Upper lobe of left lung (tissue), 6 donors: ENCODE measurements around the gene MYBPH. TPM values are rescaled to one million over a fixed set of nuclear protein-coding genes. Genes with fewer than 3 reads are reported as not detected.

Source experiments
- ATAC-seq, 2 donors: fragments of 200-7000 bp; cut with Tn5 transposase; one replicate each; pipeline ENCODE4 v1.9.1; 2022; ENCODE audit warnings: mild to moderate bottlenecking in 2 of 2, moderate library complexity in 2 of 2; ENCODE audit not compliant: low FRiP score in 2 of 2
- DNase-seq, 2 donors: peaks; one replicate each; pipeline ENCODE4 v3.0.0-alpha.2; 2019 to 2020
- H3K27ac ChIP-seq, 4 donors: fragments of 200-600 bp; sonication (generic); one replicate each; pipeline ENCODE4 v1.5.1; 2016 to 2019
- H3K27me3 ChIP-seq, 4 donors: fragments of 200-600 bp; sonication (generic); one replicate each; pipeline ENCODE4 v1.5.1; 2017 to 2019
- H3K36me3 ChIP-seq, 4 donors: fragments of 200-600 bp; sonication (generic); one replicate each; pipeline ENCODE4 v1.5.1; 2016 to 2019
- H3K4me1 ChIP-seq, 4 donors: fragments of 200-600 bp; sonication (generic); one replicate each; pipeline ENCODE4 v1.5.1; 2018 to 2019
- H3K4me3 ChIP-seq, 4 donors: fragments of 200-600 bp; sonication (generic); one replicate each; pipeline ENCODE4 v1.5.1; 2017 to 2019; ENCODE audit warnings: mild to moderate bottlenecking in 2 of 4, moderate library complexity in 1 of 4
- H3K9me3 ChIP-seq, 4 donors: fragments of 200-600 bp; sonication (generic); one replicate each; pipeline ENCODE4 v1.5.1; 2018 to 2019
- EP300 ChIP-seq, 4 donors: sonication (generic); formaldehyde crosslinking; IDR thresholded peaks; one replicate each; pipeline ENCODE4 v1.5.1; 2017; ENCODE audit warnings: antibody characterized with exemption in 4 of 4, control low read depth in 2 of 4
- POLR2A ChIP-seq, 4 donors: fragments of 450-650 bp; IDR thresholded peaks; one replicate each; pipeline ENCODE4 v1.5.1; 2016 to 2017; ENCODE audit warnings: antibody characterized with exemption in 4 of 4, mild to moderate bottlenecking in 2 of 4
- POLR2AphosphoS5 ChIP-seq, 2 donors: sonication (generic); formaldehyde crosslinking; IDR thresholded peaks; one replicate each; pipeline ENCODE4 v1.5.1; 2017; ENCODE audit warnings: antibody characterized with exemption in 2 of 2
- WGBS, 2 donors: methylation state at CpG; one replicate each; pipeline ENCODE4 v1.1.5; 2017 to 2018; 5-methylcytosine and 5-hydroxymethylcytosine counted together
- total RNA-seq, 6 donors: library from RNA; depleted of rRNA in 4 of 6; stranded (reverse); fragments of >200 nt in 4 of 6; gene quantifications; one replicate each; pipeline versions ENCODE4 v1.1.0 to v1.2.1, GENCODE V29; 2016 to 2021
- TF ChIP-seq, protein P1 (sequence below), 6 experiments: fragments of 450-650 bp in 4 of 6; fragments of 200-600 bp in 2 of 6; sonication (generic) in 2 of 6; IDR thresholded peaks; one replicate each; pipeline ENCODE4 v1.5.1; 2016 to 2019; ENCODE audit warnings: antibody characterized with exemption in 6 of 6
- donor health status: DM: no; HTN: no; CAD: no; lungs with moderate emphysema.
- donor health status: DM: no; HTN: yes; CAD: no; lungs with severe emphysema.

The MYBPH gene
- total RNA-seq, 6 donors from 2014 or later = 0.13 to 0.39 (median 0.15) TPM; not detected in 3

DNA sequence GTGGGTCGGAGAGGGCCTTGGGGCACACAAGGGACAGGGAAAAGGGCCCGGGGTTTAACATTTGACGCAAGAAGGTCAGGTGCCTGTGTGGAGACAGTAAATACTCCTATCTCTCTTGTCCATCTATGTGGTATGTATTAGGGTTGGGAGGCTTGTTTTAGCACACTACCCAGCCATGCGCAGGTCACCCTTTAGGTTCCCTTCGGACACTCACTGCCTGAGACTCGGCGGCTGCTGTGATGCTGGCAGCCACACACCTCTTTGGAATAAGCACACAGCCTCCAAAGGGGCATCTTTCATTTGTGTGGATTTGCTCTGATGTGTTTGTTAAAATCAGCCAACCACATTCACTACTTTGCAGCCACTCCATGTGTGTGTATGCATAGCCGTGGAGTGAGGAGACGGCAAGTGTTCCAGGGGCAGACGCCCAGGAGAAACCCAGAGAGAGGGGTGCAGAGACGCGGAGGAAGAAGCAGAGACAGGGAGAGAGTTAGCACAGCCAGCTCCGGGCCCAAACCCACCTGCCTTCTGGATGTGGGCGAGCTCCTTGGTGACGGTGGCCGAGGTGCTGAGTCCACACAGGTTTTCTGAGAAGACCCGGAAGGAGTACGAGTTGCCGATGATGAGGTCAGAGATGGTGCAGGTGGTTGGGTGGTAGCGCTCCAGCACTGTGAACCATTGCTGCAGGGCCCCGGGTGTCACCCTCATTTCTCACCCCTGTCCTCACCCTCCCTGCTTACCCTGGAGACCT lies 5.7 kb downstream of the MYBPH start:
- H3K4me1 ChIP-seq = peaks cover 0 to 5% (median 0%) of the 10 kb centered on the region in 4 donors
- DNase-seq = no peak
- H3K4me3 ChIP-seq = no peak overlapping the region
- ATAC-seq = no peak
- WGBS, 2 donors = 87% methylated on average over 21 of the region's 21 CpGs
- no peaks in the 10 kb centered on the region for H3K9me3 ChIP-seq
- H3K27me3 ChIP-seq = no peaks in the 10 kb centered on the region
- TF ChIP-seq, protein P1, sequence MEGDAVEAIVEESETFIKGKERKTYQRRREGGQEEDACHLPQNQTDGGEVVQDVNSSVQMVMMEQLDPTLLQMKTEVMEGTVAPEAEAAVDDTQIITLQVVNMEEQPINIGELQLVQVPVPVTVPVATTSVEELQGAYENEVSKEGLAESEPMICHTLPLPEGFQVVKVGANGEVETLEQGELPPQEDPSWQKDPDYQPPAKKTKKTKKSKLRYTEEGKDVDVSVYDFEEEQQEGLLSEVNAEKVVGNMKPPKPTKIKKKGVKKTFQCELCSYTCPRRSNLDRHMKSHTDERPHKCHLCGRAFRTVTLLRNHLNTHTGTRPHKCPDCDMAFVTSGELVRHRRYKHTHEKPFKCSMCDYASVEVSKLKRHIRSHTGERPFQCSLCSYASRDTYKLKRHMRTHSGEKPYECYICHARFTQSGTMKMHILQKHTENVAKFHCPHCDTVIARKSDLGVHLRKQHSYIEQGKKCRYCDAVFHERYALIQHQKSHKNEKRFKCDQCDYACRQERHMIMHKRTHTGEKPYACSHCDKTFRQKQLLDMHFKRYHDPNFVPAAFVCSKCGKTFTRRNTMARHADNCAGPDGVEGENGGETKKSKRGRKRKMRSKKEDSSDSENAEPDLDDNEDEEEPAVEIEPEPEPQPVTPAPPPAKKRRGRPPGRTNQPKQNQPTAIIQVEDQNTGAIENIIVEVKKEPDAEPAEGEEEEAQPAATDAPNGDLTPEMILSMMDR (IDR thresholded peaks at IDR 0.05) = no peak
- TF ChIP-seq POLR2A (IDR thresholded peaks at IDR 0.05) = no peak
- no peaks in the 10 kb centered on the region for H3K36me3 ChIP-seq
- no peak overlapping the region for H3K27ac ChIP-seq

DNA sequence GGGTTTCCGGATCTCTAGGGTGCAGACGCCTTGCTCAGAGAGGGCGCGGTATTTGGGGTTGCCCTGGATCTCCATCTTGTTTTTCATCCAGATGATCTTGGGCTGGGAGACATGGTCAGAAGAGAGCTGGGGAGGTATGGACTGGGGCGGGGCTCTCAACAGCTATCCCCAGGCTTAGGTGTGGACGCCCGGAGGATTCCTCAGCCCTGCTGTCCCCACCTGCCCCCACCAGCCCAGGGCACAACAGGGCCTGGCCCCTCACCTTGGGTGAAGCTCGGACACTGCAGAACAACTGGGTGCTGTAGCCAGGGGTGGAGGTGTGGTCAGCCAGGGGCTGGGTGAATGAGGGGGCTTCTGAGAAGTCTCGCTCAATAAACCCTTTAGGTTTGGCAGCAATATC lies 6.6 kb downstream of the MYBPH start:
- H3K27ac ChIP-seq = no peak overlapping the region
- TF ChIP-seq, protein P1 (IDR thresholded peaks at IDR 0.05) = no peak
- TF ChIP-seq POLR2A (IDR thresholded peaks at IDR 0.05) (no peak), EP300 (IDR thresholded peaks at IDR 0.05) (no peak), POLR2AphosphoS5 (IDR thresholded peaks at IDR 0.05) (no peak)
- WGBS, 2 donors = 94 to 95% methylated on average over 7 to 9 of the region's 9 CpGs
- H3K36me3 ChIP-seq = no peaks in the 10 kb centered on the region
- DNase-seq (no peak), ATAC-seq (no peak)
- no peaks in the 10 kb centered on the region for H3K9me3 ChIP-seq
- no peak overlapping the region for H3K4me3 ChIP-seq
- H3K4me1 ChIP-seq = peaks cover 0 to 5% (median 0%) of the 10 kb centered on the region in 4 donors
- no peaks in the 10 kb centered on the region for H3K27me3 ChIP-seq

DNA sequence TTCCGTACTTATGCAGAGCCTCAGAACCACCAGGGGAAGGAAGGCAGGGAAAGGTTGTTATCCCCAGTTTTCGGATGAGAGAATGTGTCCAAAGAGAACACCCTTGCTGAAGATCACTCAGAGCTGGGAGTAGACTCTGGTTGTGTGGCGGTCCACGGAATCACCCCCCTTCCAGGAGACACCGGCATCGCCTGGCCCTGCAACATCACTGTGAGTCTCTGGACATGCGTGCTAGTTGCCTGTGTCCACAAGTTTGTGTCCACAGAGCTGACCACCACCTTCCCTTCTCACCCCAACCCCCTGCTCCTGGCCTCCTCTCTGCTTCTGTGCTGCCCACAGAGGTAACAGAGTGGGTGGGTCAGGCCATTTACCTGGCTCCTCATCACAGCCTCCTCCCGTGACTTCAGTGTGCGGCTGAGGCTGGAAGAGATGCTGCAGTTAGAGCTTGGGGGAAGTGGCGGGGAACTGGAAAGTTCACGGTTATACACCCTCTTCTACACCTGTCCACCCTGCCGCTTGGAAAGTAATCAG lies 7.3 kb downstream of the MYBPH start:
- no peak overlapping the region for H3K4me3 ChIP-seq
- 91 to 95% methylated on average over 5 to 12 of the region's 12 CpGs for WGBS, 2 donors
- ATAC-seq = no peak
- TF ChIP-seq EP300 (IDR thresholded peaks at IDR 0.05) = no peak
- TF ChIP-seq POLR2A (IDR thresholded peaks at IDR 0.05) = no peak
- no peak for TF ChIP-seq POLR2AphosphoS5 (IDR thresholded peaks at IDR 0.05)
- TF ChIP-seq, protein P1 (IDR thresholded peaks at IDR 0.05) = no peak
- H3K36me3 ChIP-seq = no peaks in the 10 kb centered on the region
- DNase-seq = no peak
- no peaks in the 10 kb centered on the region for H3K9me3 ChIP-seq
- H3K4me1 ChIP-seq = peaks cover 0 to 5% (median 0%) of the 10 kb centered on the region in 4 donors
- H3K27me3 ChIP-seq = no peaks in the 10 kb centered on the region
- H3K27ac ChIP-seq = no peak overlapping the region

GRCh38 chr1:203167913-203168200 lies 7.8 kb downstream of the MYBPH start:
- Histone ChIP-seq H3K36me3 (no peaks in the 10 kb centered on the region), H3K27ac (no peak overlapping the region), H3K9me3 (no peaks in the 10 kb centered on the region), H3K4me1 (peaks cover 0 to 5% (median 0%) of the 10 kb centered on the region in 4 donors), H3K4me3 (no peak overlapping the region), H3K27me3 (no peaks in the 10 kb centered on the region)
- ATAC-seq (no peak), DNase-seq (no peak)
- WGBS, 2 donors = 95% methylated on average over 5 of the region's 5 CpGs; no CpG with 5 or more reads in 1 of the 2 donors
- TF ChIP-seq EP300 (IDR thresholded peaks at IDR 0.05) (no peak), POLR2AphosphoS5 (IDR thresholded peaks at IDR 0.05) (no peak), POLR2A (IDR thresholded peaks at IDR 0.05) (no peak)
- TF ChIP-seq, protein P1 (IDR thresholded peaks at IDR 0.05) = no peak
